ENCODE results near the gene ATP5PO.

The ATP5PO gene

DNA sequence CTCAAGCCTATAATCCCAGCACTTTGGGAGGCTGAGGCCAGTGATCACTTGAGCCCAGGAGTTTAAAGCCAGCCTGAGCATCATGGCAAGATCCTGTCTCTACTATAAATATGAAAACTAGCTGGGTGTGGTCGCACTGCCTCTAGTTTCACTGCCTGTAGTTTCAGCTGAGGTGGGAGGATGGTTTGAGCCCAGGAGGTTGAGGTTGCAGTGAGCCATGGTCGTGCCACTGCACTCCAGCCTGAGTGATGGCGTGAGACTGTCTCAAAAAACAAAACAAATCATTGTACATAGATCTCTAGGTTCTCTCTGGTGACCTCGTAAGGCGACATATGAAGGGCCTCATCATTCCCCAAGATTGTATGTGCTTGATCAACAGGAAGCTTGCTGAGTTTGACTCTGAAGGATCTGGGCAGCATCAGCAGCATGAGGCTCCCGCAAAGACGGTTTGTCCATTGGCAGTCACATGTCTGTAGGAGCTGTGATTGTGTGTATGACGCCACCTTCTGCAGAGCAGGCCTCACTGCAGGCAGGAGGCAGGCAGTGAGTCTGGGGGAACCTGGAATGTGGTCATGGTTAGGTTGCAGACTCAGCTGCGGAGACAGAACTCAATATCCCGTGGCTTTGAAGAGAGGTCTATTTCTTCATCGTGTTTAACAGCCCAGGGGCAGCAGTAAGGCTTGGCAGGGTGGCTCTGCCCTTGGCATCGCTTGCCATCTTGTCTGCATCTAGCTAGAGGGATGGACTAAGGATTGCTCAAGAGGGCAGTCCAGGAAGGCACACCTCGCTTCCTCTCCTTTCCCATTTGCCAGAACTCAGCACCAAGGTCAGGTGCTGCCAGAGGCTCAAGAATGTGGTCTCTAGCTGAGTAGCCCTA, 14.0 kb downstream of the ATP5PO start:
- DNase-seq (ENCODE audit: low read depth in 2 of 2): peak; percentile 69 to 82
- H3K4me3 ChIP-seq (replicated peaks in 1 of 2; ENCODE audit: low read depth in 2 of 2, low read length in 2 of 2): no peak overlapping the region
- TF ChIP-seq CTCF (IDR thresholded peaks at IDR 0.05; ENCODE audit: low read depth, low read length): peak; percentile 62

- TF ChIP-seq CTCF (IDR thresholded peaks at IDR 0.05; ENCODE audit: low read depth, low read length): no peak
- no peak overlapping the region for H3K4me3 ChIP-seq (replicated peaks in 1 of 2; ENCODE audit: low read depth in 2 of 2, low read length in 2 of 2)
- peak in 1 of 2 donors; percentile 35 for DNase-seq (ENCODE audit: low read depth in 2 of 2)
Observed at GRCh38 chr21:33899199-33899598, 16.4 kb downstream of the ATP5PO start.

DNA sequence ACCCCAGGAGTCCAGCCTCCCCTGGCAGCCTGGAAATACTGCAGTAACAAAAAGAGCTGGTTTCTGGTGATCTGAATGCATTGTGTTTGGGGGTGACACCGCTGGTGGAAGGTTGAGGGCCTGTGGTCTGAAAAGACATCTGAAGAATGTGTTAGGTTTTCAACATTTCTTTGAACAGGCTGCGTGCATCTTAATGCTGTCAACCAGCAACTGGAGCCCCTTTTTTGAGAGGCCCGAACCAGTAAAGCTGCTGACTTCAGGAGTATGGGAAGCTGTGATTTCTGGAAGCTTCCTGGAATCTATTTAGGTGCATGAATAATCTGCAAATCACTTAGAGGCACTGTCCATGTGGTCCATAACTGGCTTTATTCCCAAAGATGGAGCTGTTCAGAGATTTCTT, 17.0 kb downstream of the ATP5PO start:
- no peak for TF ChIP-seq CTCF (IDR thresholded peaks at IDR 0.05; ENCODE audit: low read depth, low read length)
- no peak overlapping the region for H3K4me3 ChIP-seq (replicated peaks in 1 of 2; ENCODE audit: low read depth in 2 of 2, low read length in 2 of 2)
- no peak for DNase-seq (ENCODE audit: low read depth in 2 of 2)

- TF ChIP-seq CTCF (IDR thresholded peaks at IDR 0.05; ENCODE audit: low read depth, low read length): no peak
- no peak for DNase-seq (ENCODE audit: low read depth in 2 of 2)
- no peak overlapping the region for H3K4me3 ChIP-seq (replicated peaks in 1 of 2; ENCODE audit: low read depth in 2 of 2, low read length in 2 of 2)
Observed at GRCh38 chr21:33897739-33898138, 17.9 kb downstream of the ATP5PO start.

DNA sequence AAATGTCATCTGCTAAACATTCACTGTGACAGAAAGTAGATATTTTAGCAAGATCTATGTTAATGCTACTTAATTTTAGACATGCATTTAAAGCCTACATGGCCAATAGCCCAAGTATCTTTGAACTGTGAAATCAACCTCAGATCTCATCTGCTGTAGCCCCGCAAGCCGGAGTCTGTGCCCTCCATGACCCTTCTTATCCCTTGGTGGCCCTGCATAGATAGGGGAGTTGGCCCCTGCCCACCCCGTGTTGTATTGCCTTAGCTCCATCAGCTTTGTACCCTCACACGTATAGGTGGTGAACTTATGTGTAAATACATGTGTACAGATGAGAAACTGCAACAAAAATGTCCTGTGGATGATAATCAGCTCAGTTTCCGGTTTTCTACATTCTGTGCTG, 18.5 kb downstream of the ATP5PO start:
- peak in 1 of 2 donors; percentile 10 for DNase-seq (ENCODE audit: low read depth in 2 of 2)
- no peak overlapping the region for H3K4me3 ChIP-seq (replicated peaks in 1 of 2; ENCODE audit: low read depth in 2 of 2, low read length in 2 of 2)
- TF ChIP-seq CTCF (IDR thresholded peaks at IDR 0.05; ENCODE audit: low read depth, low read length): no peak

DNA sequence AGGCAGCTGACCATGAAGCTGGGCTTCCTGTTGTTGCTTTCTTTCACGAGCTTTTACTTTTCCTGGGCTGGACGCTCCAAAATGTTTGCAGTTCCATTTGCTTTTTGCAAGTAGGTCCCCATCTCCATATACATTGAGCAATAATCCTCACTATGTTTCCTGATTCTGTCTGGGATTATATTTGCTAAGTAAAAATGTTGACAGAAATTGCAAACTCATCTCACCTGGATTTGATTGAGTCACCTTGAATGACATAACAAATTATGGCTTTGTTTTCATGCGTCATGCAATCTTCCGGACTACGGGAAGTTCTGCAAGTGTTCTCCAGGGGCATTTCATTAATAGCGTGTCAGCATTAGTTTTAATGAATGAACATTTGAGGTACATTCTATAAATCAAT, 18.9 kb downstream of the ATP5PO start:
- no peak overlapping the region for H3K4me3 ChIP-seq (replicated peaks in 1 of 2; ENCODE audit: low read depth in 2 of 2, low read length in 2 of 2)
- TF ChIP-seq CTCF (IDR thresholded peaks at IDR 0.05; ENCODE audit: low read depth, low read length): no peak
- no peak for DNase-seq (ENCODE audit: low read depth in 2 of 2)
